ENCODE measurements around the gene SLC30A2. TPM values are rescaled to one million over a fixed set of nuclear protein-coding genes. Genes with fewer than 3 reads are reported as not detected.

Gene SLC30A2
- total RNA-seq, 1 donor from 2014 or later: not detected

- Histone ChIP-seq H3K79me2 (ENCODE audit: insufficient read depth, low read length) (no peaks in the 10 kb centered on the region), H3K4me2 (ENCODE audit: low read length) (no peak overlapping the region), H3K27me3 (ENCODE audit: insufficient read depth, low read length) (peaks cover 36% of the 10 kb centered on the region), H3K27ac (ENCODE audit: low read depth, low read length) (no peak overlapping the region), H3K36me3 (ENCODE audit: insufficient read depth, low read length) (no peaks in the 10 kb centered on the region), H3K9me3 (ENCODE audit: insufficient read depth, low read depth, low read length) (no peaks in the 10 kb centered on the region), H4K20me1 (ENCODE audit: insufficient read depth, low read length) (no peaks in the 10 kb centered on the region), H3K4me1 (ENCODE audit: insufficient read depth, low read length) (no peaks in the 10 kb centered on the region), H3K4me3 (ENCODE audit: insufficient read depth, low read depth, low read length) (no peak overlapping the region), H2AFZ (ENCODE audit: low read depth, low read length) (no peak overlapping the region), H3K9ac (ENCODE audit: low read length) (no peak overlapping the region)
- H3K4me3 Mint-ChIP-seq (ENCODE audit: unreplicated experiment): no peak overlapping the region
- H3K9me3 Mint-ChIP-seq (ENCODE audit: unreplicated experiment): peaks cover 3% of the 10 kb centered on the region
- no peaks in the 10 kb centered on the region for H3K36me3 Mint-ChIP-seq (ENCODE audit: low read depth, unreplicated experiment)
- H3K27ac Mint-ChIP-seq (ENCODE audit: unreplicated experiment): no peak overlapping the region
- FAIRE-seq (no peak), DNase-seq (ENCODE audit: low read depth) (no peak)
- H3K4me1 Mint-ChIP-seq (ENCODE audit: low read depth, unreplicated experiment): no peaks in the 10 kb centered on the region
- H3K27me3 Mint-ChIP-seq (ENCODE audit: low read depth, unreplicated experiment): peaks cover 48% of the 10 kb centered on the region
- TF ChIP-seq EZH2 (IDR thresholded peaks at IDR 0.05; ENCODE audit: insufficient read depth, low read length): no peak
- TF ChIP-seq CTCF (IDR thresholded peaks at IDR 0.05; ENCODE audit: insufficient read depth, low read depth, low read length): no peak
Observed at GRCh38 chr1:26070963-26071342, 25.0 kb upstream of the SLC30A2 start.

DNA sequence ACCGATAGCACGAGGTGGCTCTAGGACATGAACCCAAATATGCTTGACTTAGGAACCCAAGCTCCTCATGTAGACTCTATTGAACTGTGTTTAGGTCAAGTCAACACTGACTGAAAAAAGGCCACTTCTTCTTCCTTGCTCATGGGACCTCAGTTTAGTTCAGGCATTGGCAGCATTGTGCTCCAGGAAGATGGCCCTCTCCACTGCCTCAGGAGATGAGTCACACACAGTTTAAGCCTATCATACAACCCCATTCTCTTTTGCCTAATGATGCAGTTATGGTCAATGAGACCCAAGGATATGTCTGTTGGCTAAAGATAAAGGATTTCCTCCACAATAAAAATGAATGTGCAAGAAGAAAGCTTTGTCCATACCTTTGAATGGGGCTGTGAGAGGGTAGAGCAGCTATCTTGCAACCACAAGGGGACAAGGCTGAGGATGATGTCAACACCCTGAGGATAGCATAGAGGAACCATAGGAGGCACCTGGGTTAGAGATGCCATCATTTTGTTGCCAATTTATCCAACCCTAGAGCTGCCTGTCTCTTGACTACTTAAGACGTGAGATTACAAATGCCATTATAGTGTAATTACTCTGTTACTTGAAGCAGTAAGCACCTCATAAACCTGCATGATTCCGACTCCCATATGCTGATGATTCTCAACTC is 24.5 kb upstream of the SLC30A2 start:
- Histone ChIP-seq H3K4me1 (ENCODE audit: insufficient read depth, low read length) (no peaks in the 10 kb centered on the region), H3K9ac (ENCODE audit: low read length) (no peak overlapping the region), H3K27me3 (ENCODE audit: insufficient read depth, low read length) (peaks cover 37% of the 10 kb centered on the region), H3K27ac (ENCODE audit: low read depth, low read length) (no peak overlapping the region), H2AFZ (ENCODE audit: low read depth, low read length) (no peak overlapping the region), H3K36me3 (ENCODE audit: insufficient read depth, low read length) (no peaks in the 10 kb centered on the region), H3K4me3 (ENCODE audit: insufficient read depth, low read depth, low read length) (no peak overlapping the region), H3K4me2 (ENCODE audit: low read length) (no peak overlapping the region), H4K20me1 (ENCODE audit: insufficient read depth, low read length) (no peaks in the 10 kb centered on the region), H3K79me2 (ENCODE audit: insufficient read depth, low read length) (no peaks in the 10 kb centered on the region), H3K9me3 (ENCODE audit: insufficient read depth, low read depth, low read length) (no peaks in the 10 kb centered on the region)
- DNase-seq (ENCODE audit: low read depth) (no peak), FAIRE-seq (no peak)
- Mint-ChIP-seq H3K36me3 (ENCODE audit: low read depth, unreplicated experiment) (no peaks in the 10 kb centered on the region), H3K4me1 (ENCODE audit: low read depth, unreplicated experiment) (no peaks in the 10 kb centered on the region), H3K27me3 (ENCODE audit: low read depth, unreplicated experiment) (peaks cover 49% of the 10 kb centered on the region), H3K27ac (ENCODE audit: unreplicated experiment) (no peak overlapping the region), H3K9me3 (ENCODE audit: unreplicated experiment) (peaks cover 3% of the 10 kb centered on the region), H3K4me3 (ENCODE audit: unreplicated experiment) (no peak overlapping the region)
- TF ChIP-seq CTCF (IDR thresholded peaks at IDR 0.05; ENCODE audit: insufficient read depth, low read depth, low read length) (no peak), EZH2 (IDR thresholded peaks at IDR 0.05; ENCODE audit: insufficient read depth, low read length) (no peak)

DNA sequence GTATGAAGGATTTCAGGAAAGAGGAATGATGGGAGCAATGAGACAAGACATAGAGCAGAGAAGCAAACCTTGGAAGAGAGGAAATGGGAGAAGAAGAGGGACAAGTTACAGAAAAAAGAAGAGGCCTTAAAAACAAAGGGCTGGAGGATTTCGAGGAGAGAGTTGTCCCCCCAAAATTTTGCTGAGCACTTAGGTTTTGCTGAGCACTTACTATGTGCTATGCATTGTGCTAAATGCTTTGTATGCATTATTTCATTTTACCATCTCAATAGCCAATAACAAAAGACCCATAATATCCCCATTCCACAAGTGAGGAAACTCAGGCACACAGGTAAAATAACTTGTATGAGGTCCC is 24.0 kb upstream of the SLC30A2 start:
- no peak for FAIRE-seq
- no peak for TF ChIP-seq EZH2 (IDR thresholded peaks at IDR 0.05; ENCODE audit: insufficient read depth, low read length)
- no peak for TF ChIP-seq CTCF (IDR thresholded peaks at IDR 0.05; ENCODE audit: insufficient read depth, low read depth, low read length)
- Histone ChIP-seq H3K27me3 (ENCODE audit: insufficient read depth, low read length) (peaks cover 39% of the 10 kb centered on the region), H3K36me3 (ENCODE audit: insufficient read depth, low read length) (no peaks in the 10 kb centered on the region), H3K9ac (ENCODE audit: low read length) (no peak overlapping the region), H4K20me1 (ENCODE audit: insufficient read depth, low read length) (no peaks in the 10 kb centered on the region), H2AFZ (ENCODE audit: low read depth, low read length) (no peak overlapping the region), H3K9me3 (ENCODE audit: insufficient read depth, low read depth, low read length) (no peaks in the 10 kb centered on the region), H3K4me3 (ENCODE audit: insufficient read depth, low read depth, low read length) (no peak overlapping the region), H3K4me1 (ENCODE audit: insufficient read depth, low read length) (no peaks in the 10 kb centered on the region), H3K4me2 (ENCODE audit: low read length) (no peak overlapping the region), H3K27ac (ENCODE audit: low read depth, low read length) (no peak overlapping the region), H3K79me2 (ENCODE audit: insufficient read depth, low read length) (no peaks in the 10 kb centered on the region)
- Mint-ChIP-seq H3K27me3 (ENCODE audit: low read depth, unreplicated experiment) (peaks cover 49% of the 10 kb centered on the region), H3K27ac (ENCODE audit: unreplicated experiment) (no peak overlapping the region), H3K36me3 (ENCODE audit: low read depth, unreplicated experiment) (no peaks in the 10 kb centered on the region), H3K9me3 (ENCODE audit: unreplicated experiment) (peaks cover 3% of the 10 kb centered on the region), H3K4me1 (ENCODE audit: low read depth, unreplicated experiment) (no peaks in the 10 kb centered on the region), H3K4me3 (ENCODE audit: unreplicated experiment) (no peak overlapping the region)
- DNase-seq (ENCODE audit: low read depth): no peak

Data from astrocyte (in vitro differentiated cells and primary cell).